ENCODE results near the gene TRIM71. TPM values are rescaled to one million over a fixed set of nuclear protein-coding genes. Genes with fewer than 3 reads are reported as not detected.
"Not testable (repeated sequence)": the region's sequence is repeated elsewhere in the genome, so short reads cannot be mapped to it uniquely, and the experiment has no call there.

Gene TRIM71
- total and polyA plus RNA-seq, 2 experiments from 2014 or later: under 0.01 to 0.03 TPM

- Histone ChIP-seq H3K9ac (no peak overlapping the region), H3K9me3 (ENCODE audit: low read depth) (no peaks in the 10 kb centered on the region), H2AFZ (no peak overlapping the region), H3K79me2 (ENCODE audit: insufficient read depth) (no peaks in the 10 kb centered on the region), H3K4me1 (ENCODE audit: insufficient read depth) (no peaks in the 10 kb centered on the region), H3K4me3 (no peak overlapping the region), H3K4me2 (ENCODE audit: unreplicated experiment) (no peak overlapping the region), H3K9me2 (ENCODE audit: insufficient read depth) (no peaks in the 10 kb centered on the region), H4K20me1 (ENCODE audit: insufficient read depth) (no peaks in the 10 kb centered on the region), H3K36me3 (ENCODE audit: low read depth) (no peaks in the 10 kb centered on the region), H3F3A (ENCODE audit: insufficient read depth) (no peaks in the 10 kb centered on the region), H3K27me3 (replicated peaks; ENCODE audit: insufficient read depth) (peaks cover 89% of the 10 kb centered on the region), H3K27ac (no peak overlapping the region)
- in situ Hi-C loops (cut with MboI): no loop called here
- TF ChIP-seq EZH2 (IDR thresholded peaks at IDR 0.05; ENCODE audit: insufficient read depth, poor library complexity, severe bottlenecking) (peak; percentile 52), EZH2phosphoT487 (IDR thresholded peaks at IDR 0.05; ENCODE audit: insufficient read depth, low read depth) (0 out of 2 replicates have a peak, but pooled peaks have one; percentile 51)
- WGBS, 2 experiments (ENCODE audit: low coverage in 1 of 2, low lambda C conversion rate in 2 of 2, missing lambda C conversion rate in 2 of 2): 47 to 49% methylated on average over 2 of the region's 2 CpGs
- no peak for DNase-seq
Measured at GRCh38 chr3:32820430-32820829, 2.6 kb downstream of the TRIM71 start.

GRCh38 chr3:32820971-32821685 lies 3.3 kb downstream of the TRIM71 start:
- Histone ChIP-seq H3K9ac (no peak overlapping the region), H4K20me1 (ENCODE audit: insufficient read depth) (no peaks in the 10 kb centered on the region), H3F3A (ENCODE audit: insufficient read depth) (no peaks in the 10 kb centered on the region), H3K9me3 (ENCODE audit: low read depth) (no peaks in the 10 kb centered on the region), H3K27me3 (replicated peaks; ENCODE audit: insufficient read depth) (peaks cover 89% of the 10 kb centered on the region), H2AFZ (no peak overlapping the region), H3K27ac (no peak overlapping the region), H3K4me2 (ENCODE audit: unreplicated experiment) (no peak overlapping the region), H3K9me2 (ENCODE audit: insufficient read depth) (no peaks in the 10 kb centered on the region), H3K4me1 (ENCODE audit: insufficient read depth) (no peaks in the 10 kb centered on the region), H3K36me3 (ENCODE audit: low read depth) (no peaks in the 10 kb centered on the region), H3K4me3 (no peak overlapping the region), H3K79me2 (ENCODE audit: insufficient read depth) (no peaks in the 10 kb centered on the region)
- in situ Hi-C loops (cut with MboI): no loop called here
- 19 to 20% methylated on average over 12 of the region's 12 CpGs for WGBS, 2 experiments (ENCODE audit: low coverage in 1 of 2, low lambda C conversion rate in 2 of 2, missing lambda C conversion rate in 2 of 2)
- DNase-seq: no peak
- TF ChIP-seq EZH2 (IDR thresholded peaks at IDR 0.05; ENCODE audit: insufficient read depth, poor library complexity, severe bottlenecking): no peak
- TF ChIP-seq EZH2phosphoT487 (IDR thresholded peaks at IDR 0.05; ENCODE audit: insufficient read depth, low read depth): 0 out of 2 replicates have a peak, but pooled peaks have one; percentile 28

GRCh38 chr3:32821686-32822296 lies 4.0 kb downstream of the TRIM71 start:
- H3K79me2 ChIP-seq (ENCODE audit: insufficient read depth): no peaks in the 10 kb centered on the region
- TF ChIP-seq EZH2 (IDR thresholded peaks at IDR 0.05; ENCODE audit: insufficient read depth, poor library complexity, severe bottlenecking) (no peak), EZH2phosphoT487 (IDR thresholded peaks at IDR 0.05; ENCODE audit: insufficient read depth, low read depth) (no peak)
- 22 to 25% methylated on average over 43 to 44 of the region's 44 CpGs for WGBS, 2 experiments (ENCODE audit: low coverage in 1 of 2, low lambda C conversion rate in 2 of 2, missing lambda C conversion rate in 2 of 2)
- H2AFZ ChIP-seq: no peak overlapping the region
- no peak overlapping the region for H3K4me3 ChIP-seq
- H3K4me2 ChIP-seq (ENCODE audit: unreplicated experiment): no peak overlapping the region
- no peaks in the 10 kb centered on the region for H3K36me3 ChIP-seq (ENCODE audit: low read depth)
- no peak for DNase-seq
- no peaks in the 10 kb centered on the region for H3K4me1 ChIP-seq (ENCODE audit: insufficient read depth)
- H4K20me1 ChIP-seq (ENCODE audit: insufficient read depth): no peaks in the 10 kb centered on the region
- H3K9ac ChIP-seq: no peak overlapping the region
- H3K9me3 ChIP-seq (ENCODE audit: low read depth): no peaks in the 10 kb centered on the region
- H3F3A ChIP-seq (ENCODE audit: insufficient read depth): no peaks in the 10 kb centered on the region
- no peak overlapping the region for H3K27ac ChIP-seq
- in situ Hi-C loops (cut with MboI): no loop called here
- peaks cover 85% of the 10 kb centered on the region for H3K27me3 ChIP-seq (replicated peaks; ENCODE audit: insufficient read depth)
- H3K9me2 ChIP-seq (ENCODE audit: insufficient read depth): no peaks in the 10 kb centered on the region

GRCh38 chr3:32822609-32823498 lies 5.1 kb downstream of the TRIM71 start:
- H3K27ac ChIP-seq: no peak overlapping the region

GRCh38 chr3:32823641-32824184 lies 5.9 kb downstream of the TRIM71 start:
- H3K36me3 ChIP-seq (ENCODE audit: low read depth); H2AFZ ChIP-seq; in situ Hi-C loops (cut with MboI): not testable (repeated sequence)

More at GRCh38 chr3:32822609-32823498, 5.1 kb downstream of the TRIM71 start:
- H3K27me3 ChIP-seq (replicated peaks; ENCODE audit: insufficient read depth): peaks cover 74% of the 10 kb centered on the region
- TF ChIP-seq EZH2 (IDR thresholded peaks at IDR 0.05; ENCODE audit: insufficient read depth, poor library complexity, severe bottlenecking): no peak
- TF ChIP-seq EZH2phosphoT487 (IDR thresholded peaks at IDR 0.05; ENCODE audit: insufficient read depth, low read depth): no peak
- DNase-seq: no peak
- no peaks in the 10 kb centered on the region for H3K4me1 ChIP-seq (ENCODE audit: insufficient read depth)
- in situ Hi-C loops (cut with MboI): no loop called here
- no peaks in the 10 kb centered on the region for H3K36me3 ChIP-seq (ENCODE audit: low read depth)
- no peak overlapping the region for H3K4me3 ChIP-seq
- H3F3A ChIP-seq (ENCODE audit: insufficient read depth): no peaks in the 10 kb centered on the region
- no peaks in the 10 kb centered on the region for H4K20me1 ChIP-seq (ENCODE audit: insufficient read depth)
- H3K4me2 ChIP-seq (ENCODE audit: unreplicated experiment): no peak overlapping the region
- H3K9me3 ChIP-seq (ENCODE audit: low read depth): no peaks in the 10 kb centered on the region
- no peak overlapping the region for H2AFZ ChIP-seq
- H3K79me2 ChIP-seq (ENCODE audit: insufficient read depth): no peaks in the 10 kb centered on the region
- H3K9me2 ChIP-seq (ENCODE audit: insufficient read depth): no peaks in the 10 kb centered on the region
- no peak overlapping the region for H3K9ac ChIP-seq
- WGBS, 2 experiments (ENCODE audit: low coverage in 1 of 2, low lambda C conversion rate in 2 of 2, missing lambda C conversion rate in 2 of 2): 51% methylated on average over 5 of the region's 5 CpGs

More at GRCh38 chr3:32823641-32824184, 5.9 kb downstream of the TRIM71 start:
- H3K9ac ChIP-seq; H3K4me3 ChIP-seq; H3K4me2 ChIP-seq (ENCODE audit: unreplicated experiment); DNase-seq; H3K79me2 ChIP-seq (ENCODE audit: insufficient read depth); H3K9me3 ChIP-seq (ENCODE audit: low read depth); H3K9me2 ChIP-seq (ENCODE audit: insufficient read depth); H3K27ac ChIP-seq; H3K4me1 ChIP-seq (ENCODE audit: insufficient read depth); H4K20me1 ChIP-seq (ENCODE audit: insufficient read depth); H3F3A ChIP-seq (ENCODE audit: insufficient read depth): not testable (repeated sequence)
- peaks cover 72% of the 10 kb centered on the region for H3K27me3 ChIP-seq (replicated peaks; ENCODE audit: insufficient read depth)
- WGBS, 2 experiments (ENCODE audit: low coverage in 1 of 2, low lambda C conversion rate in 2 of 2, missing lambda C conversion rate in 2 of 2): 85 to 86% methylated on average over 19 to 21 of the region's 21 CpGs

Measured in GM23248 (cell line).